ENCODE data around the gene GALNT2. TPM values are rescaled to one million over a fixed set of nuclear protein-coding genes. Genes with fewer than 3 reads are reported as not detected.

GALNT2 gene
- polyA plus RNA-seq, 10 donors, result 59.2 to 77.0 (median 69.3) TPM

- DNase-seq, result no peak
Observed at GRCh38 chr1:230230273-230230672, 163.2 kb downstream of the GALNT2 start.

GRCh38 chr1:230230948-230231773 lies 164.1 kb downstream of the GALNT2 start:
- no peak for DNase-seq

- DNase-seq, result peak in 1 of 3 donors; percentile 60
Observed at GRCh38 chr1:230231774-230232145, 164.7 kb downstream of the GALNT2 start.

- peak in 1 of 3 donors; percentile 18 for DNase-seq
Observed at GRCh38 chr1:230232371-230232771, 165.3 kb downstream of the GALNT2 start.

- DNase-seq, result no peak
Observed at GRCh38 chr1:230233786-230234185, 166.7 kb downstream of the GALNT2 start.

- DNase-seq, result no peak
Observed at GRCh38 chr1:230235876-230236275, 168.8 kb downstream of the GALNT2 start.

GRCh38 chr1:230236301-230237008 lies 169.4 kb downstream of the GALNT2 start:
- no peak for DNase-seq

- no peak for DNase-seq
Observed at GRCh38 chr1:230237009-230237370, 170.0 kb downstream of the GALNT2 start.

GRCh38 chr1:230237805-230238204 lies 170.8 kb downstream of the GALNT2 start:
- DNase-seq, result no peak

GRCh38 chr1:230240446-230241086 lies 173.5 kb downstream of the GALNT2 start:
- no peak for DNase-seq

GRCh38 chr1:230242326-230242725 lies 175.3 kb downstream of the GALNT2 start:
- no peak for DNase-seq

- no peak for DNase-seq
Observed at GRCh38 chr1:230243146-230243545, 176.1 kb downstream of the GALNT2 start.

GRCh38 chr1:230243583-230244353 lies 176.7 kb downstream of the GALNT2 start:
- DNase-seq, result no peak

- no peak for DNase-seq
Observed at GRCh38 chr1:230246551-230246950, 179.5 kb downstream of the GALNT2 start.

- peak; percentile 17 to 23 (median 22) for DNase-seq
Observed at GRCh38 chr1:230248016-230248888, 181.2 kb downstream of the GALNT2 start.

- DNase-seq, result no peak
Observed at GRCh38 chr1:230248889-230249270, 181.8 kb downstream of the GALNT2 start.

- no peak for DNase-seq
Observed at GRCh38 chr1:230249695-230250480, 182.8 kb downstream of the GALNT2 start.

GRCh38 chr1:230250666-230251065 lies 183.6 kb downstream of the GALNT2 start:
- DNase-seq, result no peak

GRCh38 chr1:230251644-230252191 lies 184.7 kb downstream of the GALNT2 start:
- no peak for DNase-seq

GRCh38 chr1:230253150-230253549 lies 186.1 kb downstream of the GALNT2 start:
- DNase-seq, result no peak
